GM12873 (cell line): ENCODE results near the gene SCART1.

Source experiments
- TF ChIP-seq, protein P1 (sequence below): IDR thresholded peaks from 2 replicates; pipeline ENCODE4 v1.5.1; 2012; ENCODE audit warnings: low read depth, mild to moderate bottlenecking, moderate library complexity, low read length, control low read depth; ENCODE audit not compliant: insufficient read depth; ENCODE audit errors: missing control alignments

Gene SCART1

DNA sequence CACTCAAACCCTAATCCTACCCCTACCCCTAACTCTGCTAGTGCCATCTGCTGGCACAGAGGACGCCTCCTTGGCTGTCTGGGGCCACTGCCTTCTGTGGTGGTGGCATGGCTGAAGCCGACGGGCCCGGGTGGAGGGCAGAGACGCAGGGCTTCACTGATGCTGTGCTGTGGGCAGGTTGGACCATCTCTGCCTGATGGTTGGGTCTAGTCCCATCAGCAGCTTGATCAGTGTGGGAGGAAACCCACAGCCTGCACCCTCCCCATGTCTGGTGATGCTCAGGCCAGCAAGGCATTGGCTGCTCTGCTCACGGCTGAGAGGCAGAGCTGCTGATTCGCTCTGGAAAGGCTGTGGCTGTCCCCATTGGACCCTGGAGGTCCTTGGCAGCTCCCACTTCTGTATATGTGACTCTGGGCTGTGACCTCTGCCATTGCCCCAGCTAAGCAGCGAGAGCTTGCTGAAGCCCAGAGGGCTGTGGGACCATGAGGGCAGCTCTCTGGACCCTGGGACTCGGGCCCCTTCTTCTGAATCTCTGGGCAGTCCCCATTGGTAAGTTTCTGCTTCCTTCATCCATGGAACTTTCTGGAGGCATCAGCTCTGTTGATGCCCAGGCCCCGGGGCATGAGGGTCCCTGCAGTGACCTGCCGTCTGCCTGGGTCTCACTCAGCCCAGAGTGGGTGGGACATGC is at the start of gene SCART1:
Gene SCART1, plus strand, starts transcription at position 430 of the 688 bp plus-strand sequence. Its CDS starts 53 bp downstream, at position 483.
- TF ChIP-seq, protein P1, sequence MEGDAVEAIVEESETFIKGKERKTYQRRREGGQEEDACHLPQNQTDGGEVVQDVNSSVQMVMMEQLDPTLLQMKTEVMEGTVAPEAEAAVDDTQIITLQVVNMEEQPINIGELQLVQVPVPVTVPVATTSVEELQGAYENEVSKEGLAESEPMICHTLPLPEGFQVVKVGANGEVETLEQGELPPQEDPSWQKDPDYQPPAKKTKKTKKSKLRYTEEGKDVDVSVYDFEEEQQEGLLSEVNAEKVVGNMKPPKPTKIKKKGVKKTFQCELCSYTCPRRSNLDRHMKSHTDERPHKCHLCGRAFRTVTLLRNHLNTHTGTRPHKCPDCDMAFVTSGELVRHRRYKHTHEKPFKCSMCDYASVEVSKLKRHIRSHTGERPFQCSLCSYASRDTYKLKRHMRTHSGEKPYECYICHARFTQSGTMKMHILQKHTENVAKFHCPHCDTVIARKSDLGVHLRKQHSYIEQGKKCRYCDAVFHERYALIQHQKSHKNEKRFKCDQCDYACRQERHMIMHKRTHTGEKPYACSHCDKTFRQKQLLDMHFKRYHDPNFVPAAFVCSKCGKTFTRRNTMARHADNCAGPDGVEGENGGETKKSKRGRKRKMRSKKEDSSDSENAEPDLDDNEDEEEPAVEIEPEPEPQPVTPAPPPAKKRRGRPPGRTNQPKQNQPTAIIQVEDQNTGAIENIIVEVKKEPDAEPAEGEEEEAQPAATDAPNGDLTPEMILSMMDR: no peak

DNA sequence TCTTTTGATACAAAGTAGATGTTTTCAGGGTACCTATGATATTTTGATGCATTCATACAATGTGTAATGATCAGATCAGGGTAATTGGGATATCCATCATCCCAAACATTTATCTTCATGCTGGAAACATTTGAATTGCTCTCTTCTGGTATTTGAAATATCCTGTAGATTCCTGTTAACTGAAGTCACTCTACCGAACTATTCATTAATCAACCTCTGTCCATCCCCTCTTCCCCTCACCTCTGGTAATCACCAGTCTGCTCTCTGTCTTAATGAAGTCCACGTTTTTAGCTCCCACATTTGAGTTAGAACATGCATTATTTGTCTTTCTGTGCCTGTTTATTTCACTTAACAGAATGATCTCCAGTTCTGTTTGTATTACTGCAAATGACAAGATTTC is 48.5 kb upstream of the SCART1 start:
- TF ChIP-seq, protein P1: no peak

GRCh38 chr10:133405844-133406527 is 47.8 kb upstream of the SCART1 start:
- TF ChIP-seq, protein P1: no peak

GRCh38 chr10:133411523-133412380 is 42.0 kb upstream of the SCART1 start:
- TF ChIP-seq, protein P1: no peak

GRCh38 chr10:133412381-133412711 is 41.4 kb upstream of the SCART1 start:
- TF ChIP-seq, protein P1: no peak

GRCh38 chr10:133415752-133416151 is 38.0 kb upstream of the SCART1 start:
- TF ChIP-seq, protein P1: no peak
